Duodenal mucosa (tissue), 2 donors: ENCODE measurements around the gene RAB21.

Experiments used
- H3K27ac ChIP-seq: one replicate; pipeline ENCODE4 v1.7.0; 2013; ENCODE audit warnings: low read depth, low read length
- H3K27me3 ChIP-seq, 2 donors: one replicate each; pipeline ENCODE4 v1.7.0; 2013; ENCODE audit warnings: low read length in 2 of 2, control low read depth in 1 of 2; ENCODE audit not compliant: insufficient read depth in 2 of 2, control insufficient read depth in 1 of 2
- H3K36me3 ChIP-seq, 2 donors: one replicate each; pipeline ENCODE4 v1.7.0; 2013; ENCODE audit warnings: low read length in 2 of 2, control low read depth in 1 of 2; ENCODE audit not compliant: insufficient read depth in 2 of 2, control insufficient read depth in 1 of 2
- H3K4me1 ChIP-seq, 2 donors: one replicate each; pipeline ENCODE4 v1.7.0; 2013; ENCODE audit warnings: low read length in 2 of 2, control low read depth in 1 of 2; ENCODE audit not compliant: insufficient read depth in 2 of 2, control insufficient read depth in 1 of 2
- H3K4me3 ChIP-seq, 2 donors: one replicate each; pipeline ENCODE4 v1.7.0; 2013; ENCODE audit warnings: low read length in 2 of 2, low read depth in 1 of 2
- H3K9ac ChIP-seq, 2 donors: one replicate each; pipeline ENCODE4 v1.7.0; 2013; ENCODE audit warnings: low read length in 2 of 2, low read depth in 1 of 2
- H3K9me3 ChIP-seq, 2 donors: one replicate each; pipeline ENCODE4 v1.7.0; 2013; ENCODE audit warnings: low read length in 2 of 2, control low read depth in 1 of 2; ENCODE audit not compliant: control insufficient read depth in 1 of 2

Gene RAB21

GRCh38 chr12:71766202-71766601 is 11.5 kb downstream of the RAB21 start:
- H3K36me3 ChIP-seq, result peaks cover 0 to 8% of the 10 kb centered on the region in 2 donors
- no peak overlapping the region for H3K9ac ChIP-seq
- H3K27me3 ChIP-seq, result no peaks in the 10 kb centered on the region

GRCh38 chr12:71767183-71767582 is 12.5 kb downstream of the RAB21 start:
- Histone ChIP-seq H3K27me3 (no peaks in the 10 kb centered on the region), H3K36me3 (peaks cover 0 to 16% of the 10 kb centered on the region in 2 donors), H3K9ac (no peak overlapping the region), H3K27ac (no peak overlapping the region), H3K9me3 (no peaks in the 10 kb centered on the region), H3K4me1 (peaks cover 0 to 4% of the 10 kb centered on the region in 2 donors), H3K4me3 (no peak overlapping the region)

More at GRCh38 chr12:71766202-71766601, 11.5 kb downstream of the RAB21 start:
- no peak overlapping the region for H3K4me3 ChIP-seq
- no peak overlapping the region for H3K27ac ChIP-seq
- H3K9me3 ChIP-seq, result no peaks in the 10 kb centered on the region
- H3K4me1 ChIP-seq, result peaks cover 0 to 4% of the 10 kb centered on the region in 2 donors

- peaks cover 0 to 11% of the 10 kb centered on the region in 2 donors for H3K4me1 ChIP-seq
- H3K4me3 ChIP-seq, result no peak overlapping the region
- H3K27me3 ChIP-seq, result no peaks in the 10 kb centered on the region
- H3K9me3 ChIP-seq, result no peaks in the 10 kb centered on the region
- H3K27ac ChIP-seq, result no peak overlapping the region
- no peak overlapping the region for H3K9ac ChIP-seq
- H3K36me3 ChIP-seq, result peaks cover 0 to 23% of the 10 kb centered on the region in 2 donors
Measured at GRCh38 chr12:71768900-71769299, 14.2 kb downstream of the RAB21 start.

- H3K9me3 ChIP-seq, result no peaks in the 10 kb centered on the region
- no peak overlapping the region for H3K4me3 ChIP-seq
- H3K9ac ChIP-seq, result no peak overlapping the region
- H3K4me1 ChIP-seq, result peaks cover 0 to 11% of the 10 kb centered on the region in 2 donors
- H3K36me3 ChIP-seq, result peaks cover 0 to 28% of the 10 kb centered on the region in 2 donors
- no peaks in the 10 kb centered on the region for H3K27me3 ChIP-seq
- H3K27ac ChIP-seq, result no peak overlapping the region
Measured at GRCh38 chr12:71771069-71771468, 16.4 kb downstream of the RAB21 start.

GRCh38 chr12:71772735-71773134 is 18.1 kb downstream of the RAB21 start:
- Histone ChIP-seq H3K4me1 (peaks cover 0 to 7% of the 10 kb centered on the region in 2 donors), H3K9me3 (no peaks in the 10 kb centered on the region), H3K9ac (no peak overlapping the region), H3K27me3 (no peaks in the 10 kb centered on the region), H3K36me3 (peaks cover 0 to 28% of the 10 kb centered on the region in 2 donors), H3K4me3 (no peak overlapping the region), H3K27ac (no peak overlapping the region)

- H3K4me1 ChIP-seq, result peaks cover 0 to 6% of the 10 kb centered on the region in 2 donors
- H3K9me3 ChIP-seq, result no peaks in the 10 kb centered on the region
- no peak overlapping the region for H3K9ac ChIP-seq
- H3K27ac ChIP-seq, result no peak overlapping the region
- H3K36me3 ChIP-seq, result peaks cover 7 to 42% of the 10 kb centered on the region in 2 donors
- H3K27me3 ChIP-seq, result no peaks in the 10 kb centered on the region
- H3K4me3 ChIP-seq, result no peak overlapping the region
Measured at GRCh38 chr12:71780237-71780822, 25.7 kb downstream of the RAB21 start.

- H3K36me3 ChIP-seq, result peaks cover 10 to 48% of the 10 kb centered on the region in 2 donors
Measured at GRCh38 chr12:71782017-71782416, 27.4 kb downstream of the RAB21 start.

GRCh38 chr12:71786829-71787228 is 32.2 kb downstream of the RAB21 start:
- peaks cover 8 to 35% of the 10 kb centered on the region in 2 donors for H3K36me3 ChIP-seq
- no peak overlapping the region for H3K9ac ChIP-seq
- no peak overlapping the region for H3K27ac ChIP-seq
- H3K27me3 ChIP-seq, result no peaks in the 10 kb centered on the region
- no peaks in the 10 kb centered on the region for H3K9me3 ChIP-seq
- peaks cover 0 to 10% of the 10 kb centered on the region in 2 donors for H3K4me1 ChIP-seq
- H3K4me3 ChIP-seq, result no peak overlapping the region

More at GRCh38 chr12:71782017-71782416, 27.4 kb downstream of the RAB21 start:
- Histone ChIP-seq H3K4me3 (no peak overlapping the region), H3K27me3 (no peaks in the 10 kb centered on the region), H3K9ac (no peak overlapping the region), H3K9me3 (no peaks in the 10 kb centered on the region), H3K4me1 (peaks cover 0 to 10% of the 10 kb centered on the region in 2 donors), H3K27ac (no peak overlapping the region)

- H3K27me3 ChIP-seq, result no peaks in the 10 kb centered on the region
- no peaks in the 10 kb centered on the region for H3K9me3 ChIP-seq
- peaks cover 8 to 32% of the 10 kb centered on the region in 2 donors for H3K36me3 ChIP-seq
- no peak overlapping the region for H3K27ac ChIP-seq
- no peak overlapping the region for H3K4me3 ChIP-seq
- no peak overlapping the region for H3K9ac ChIP-seq
- peaks cover 0 to 10% of the 10 kb centered on the region in 2 donors for H3K4me1 ChIP-seq
Measured at GRCh38 chr12:71787580-71787979, 32.9 kb downstream of the RAB21 start.

GRCh38 chr12:71790331-71790730 is 35.7 kb downstream of the RAB21 start:
- H3K36me3 ChIP-seq, result peaks cover 6 to 16% of the 10 kb centered on the region in 2 donors
- H3K9me3 ChIP-seq, result no peaks in the 10 kb centered on the region
- no peak overlapping the region for H3K27ac ChIP-seq
- no peaks in the 10 kb centered on the region for H3K27me3 ChIP-seq
- no peak overlapping the region for H3K4me3 ChIP-seq
- H3K4me1 ChIP-seq, result peaks cover 0 to 10% of the 10 kb centered on the region in 2 donors
- no peak overlapping the region for H3K9ac ChIP-seq
